Measurements from ENCODE around the gene HM13. TPM values are rescaled to one million over a fixed set of nuclear protein-coding genes. Genes with fewer than 3 reads are reported as not detected.
"Not testable (repeated sequence)": the region's sequence is repeated elsewhere in the genome, so short reads cannot be mapped to it uniquely, and the experiment has no call there.

HM13 gene
- total and polyA plus RNA-seq, 8 donors: 139 to 286 (median 184) TPM

- H3K27ac ChIP-seq: no peak overlapping the region
Measured at GRCh38 chr20:31537116-31537871, 23.1 kb downstream of the HM13 start.

GRCh38 chr20:31537890-31538289 is 23.6 kb downstream of the HM13 start:
- FAIRE-seq: no peak
- TF ChIP-seq CTCF (IDR thresholded peaks at IDR 0.05): no peak
- 69 to 83% methylated on average over 4 of the region's 4 CpGs for WGBS, 2 donors
- no peak for DNase-seq
- Histone ChIP-seq H3K36me3 (peaks cover 11 to 60% (median 46%) of the 10 kb centered on the region in 3 donors), H3K4me3 (no peak overlapping the region), H3K4me1 (no peaks in the 10 kb centered on the region), H3K27ac (no peak overlapping the region), H3K9me3 (no peaks in the 10 kb centered on the region), H3K27me3 (no peaks in the 10 kb centered on the region)
- intact Hi-C loops (cut with DNase I): no loop called here
- no peak for ATAC-seq

More at GRCh38 chr20:31537116-31537871, 23.1 kb downstream of the HM13 start:
- WGBS, 2 donors: 78 to 88% methylated on average over 8 of the region's 8 CpGs
- Histone ChIP-seq H3K4me3 (no peak overlapping the region), H3K4me1 (no peaks in the 10 kb centered on the region), H3K9me3 (no peaks in the 10 kb centered on the region), H3K27me3 (no peaks in the 10 kb centered on the region), H3K36me3 (peaks cover 11 to 62% (median 46%) of the 10 kb centered on the region in 3 donors)
- no peak for TF ChIP-seq CTCF (IDR thresholded peaks at IDR 0.05)
- ATAC-seq: no peak
- intact Hi-C loops (cut with DNase I): no loop called here
- no peak for FAIRE-seq
- DNase-seq: no peak

- ATAC-seq: no peak
- WGBS, 2 donors: 91 to 92% methylated on average over 4 of the region's 4 CpGs
- Histone ChIP-seq H3K4me1 (no peaks in the 10 kb centered on the region), H3K9me3 (no peaks in the 10 kb centered on the region), H3K4me3 (no peak overlapping the region), H3K36me3 (peaks cover 11 to 60% (median 46%) of the 10 kb centered on the region in 3 donors), H3K27me3 (no peaks in the 10 kb centered on the region), H3K27ac (no peak overlapping the region)
- no peak for FAIRE-seq
- TF ChIP-seq CTCF (IDR thresholded peaks at IDR 0.05): no peak
- intact Hi-C loops (cut with DNase I): no loop called here
- no peak for DNase-seq
Measured at GRCh38 chr20:31538326-31538725, 24.1 kb downstream of the HM13 start.

GRCh38 chr20:31539636-31540035 is 25.4 kb downstream of the HM13 start:
- H3K4me3 ChIP-seq; H3K4me1 ChIP-seq; H3K27me3 ChIP-seq; ATAC-seq; H3K9me3 ChIP-seq; intact Hi-C loops (cut with DNase I); H3K27ac ChIP-seq; DNase-seq; FAIRE-seq: not testable (repeated sequence)
- 90 to 98% methylated on average over 3 of the region's 3 CpGs for WGBS, 2 donors
- H3K36me3 ChIP-seq: peaks cover 11 to 52% (median 46%) of the 10 kb centered on the region in 3 donors

GRCh38 chr20:31540406-31540805 is 26.2 kb downstream of the HM13 start:
- H3K27ac ChIP-seq: no peak overlapping the region
- no peak for TF ChIP-seq CTCF (IDR thresholded peaks at IDR 0.05)
- FAIRE-seq: no peak
- H3K4me3 ChIP-seq: no peak overlapping the region
- no peak for ATAC-seq
- no peak for DNase-seq
- H3K27me3 ChIP-seq: no peaks in the 10 kb centered on the region
- H3K4me1 ChIP-seq: no peaks in the 10 kb centered on the region
- intact Hi-C loops (cut with DNase I): no loop called here
- 89 to 95% methylated on average over 3 of the region's 3 CpGs for WGBS, 2 donors
- H3K9me3 ChIP-seq: no peaks in the 10 kb centered on the region
- peaks cover 11 to 44% (median 40%) of the 10 kb centered on the region in 3 donors for H3K36me3 ChIP-seq
